Measurements from ENCODE around the gene PKIG.

PKIG gene

GRCh38 chr20:44606725-44607441, 24.5 kb downstream of the PKIG start:
- H3K9me3 ChIP-seq (ENCODE audit: control insufficient read depth in 2 of 2, low read length in 2 of 2): no peaks in the 10 kb centered on the region
- H3K4me1 ChIP-seq (ENCODE audit: control insufficient read depth, insufficient read depth, low read length): peaks cover 23% of the 10 kb centered on the region
- no peak overlapping the region for H3K4me3 ChIP-seq (ENCODE audit: low read length in 2 of 2)
- no peaks in the 10 kb centered on the region for H3K36me3 ChIP-seq (ENCODE audit: control insufficient read depth in 2 of 2, insufficient read depth in 2 of 2, low read length in 2 of 2)
- no peaks in the 10 kb centered on the region for H3K27me3 ChIP-seq (ENCODE audit: control insufficient read depth in 1 of 2, insufficient read depth in 2 of 2, low read length in 2 of 2)
- H3K9ac ChIP-seq (ENCODE audit: low read length in 2 of 2): no peak overlapping the region
- no peak overlapping the region for H3K27ac ChIP-seq (ENCODE audit: low read length)

GRCh38 chr20:44609006-44609515, 26.7 kb downstream of the PKIG start:
- Histone ChIP-seq H3K9me3 (ENCODE audit: control insufficient read depth in 2 of 2, low read length in 2 of 2) (no peaks in the 10 kb centered on the region), H3K4me1 (ENCODE audit: control insufficient read depth, insufficient read depth, low read length) (peaks cover 15% of the 10 kb centered on the region), H3K4me3 (ENCODE audit: low read length in 2 of 2) (peak overlapping the region; percentile 57 to 68), H3K9ac (ENCODE audit: low read length in 2 of 2) (peak overlapping the region; percentile 50 to 68), H3K36me3 (ENCODE audit: control insufficient read depth in 2 of 2, insufficient read depth in 2 of 2, low read length in 2 of 2) (peaks cover 3 to 4% of the 10 kb centered on the region in 2 donors), H3K27me3 (ENCODE audit: control insufficient read depth in 1 of 2, insufficient read depth in 2 of 2, low read length in 2 of 2) (no peaks in the 10 kb centered on the region), H3K27ac (ENCODE audit: low read length) (peak overlapping the region; percentile 82)

- Histone ChIP-seq H3K27ac (ENCODE audit: low read length) (peak overlapping the region; percentile 82), H3K27me3 (ENCODE audit: control insufficient read depth in 1 of 2, insufficient read depth in 2 of 2, low read length in 2 of 2) (no peaks in the 10 kb centered on the region), H3K9ac (ENCODE audit: low read length in 2 of 2) (peak overlapping the region; percentile 50 to 68), H3K9me3 (ENCODE audit: control insufficient read depth in 2 of 2, low read length in 2 of 2) (no peaks in the 10 kb centered on the region), H3K4me1 (ENCODE audit: control insufficient read depth, insufficient read depth, low read length) (peaks cover 21% of the 10 kb centered on the region), H3K36me3 (ENCODE audit: control insufficient read depth in 2 of 2, insufficient read depth in 2 of 2, low read length in 2 of 2) (peaks cover 3 to 6% of the 10 kb centered on the region in 2 donors), H3K4me3 (ENCODE audit: low read length in 2 of 2) (peak overlapping the region; percentile 57 to 68)
These were observed 27.3 kb downstream of the PKIG start for GRCh38 chr20:44609516-44610312.

- Histone ChIP-seq H3K36me3 (ENCODE audit: control insufficient read depth in 2 of 2, insufficient read depth in 2 of 2, low read length in 2 of 2) (peaks cover 3 to 7% of the 10 kb centered on the region in 2 donors), H3K4me1 (ENCODE audit: control insufficient read depth, insufficient read depth, low read length) (peaks cover 28% of the 10 kb centered on the region), H3K27ac (ENCODE audit: low read length) (peak overlapping the region; percentile 82), H3K27me3 (ENCODE audit: control insufficient read depth in 1 of 2, insufficient read depth in 2 of 2, low read length in 2 of 2) (no peaks in the 10 kb centered on the region), H3K4me3 (ENCODE audit: low read length in 2 of 2) (peak overlapping the region in 1 of 2 donors; percentile 68), H3K9me3 (ENCODE audit: control insufficient read depth in 2 of 2, low read length in 2 of 2) (no peaks in the 10 kb centered on the region), H3K9ac (ENCODE audit: low read length in 2 of 2) (peak overlapping the region in 1 of 2 donors; percentile 68)
These were observed 28.1 kb downstream of the PKIG start for GRCh38 chr20:44610313-44610962.

DNA sequence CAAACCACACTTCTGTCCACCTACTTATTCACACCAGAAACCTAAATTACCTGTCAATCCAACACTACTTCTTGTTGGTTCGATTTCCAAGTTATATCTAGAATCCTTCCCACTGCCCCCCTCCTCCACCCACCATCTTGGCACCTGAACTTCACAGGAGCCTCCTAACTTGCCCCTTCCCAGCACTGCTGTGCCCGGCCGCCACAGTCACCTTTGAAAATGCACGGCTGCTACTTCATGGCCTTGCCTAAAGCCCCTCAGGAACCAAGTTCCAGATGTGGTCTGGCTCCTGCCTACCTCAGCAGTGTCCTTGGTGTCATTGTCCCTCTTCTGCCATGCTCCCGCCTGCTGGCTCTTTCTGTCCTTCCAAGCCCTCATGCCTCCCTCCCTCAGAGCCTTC, 31.2 kb downstream of the PKIG start:
- H3K4me1 ChIP-seq (ENCODE audit: control insufficient read depth, insufficient read depth, low read length): peaks cover 50% of the 10 kb centered on the region
- no peak overlapping the region for H3K9ac ChIP-seq (ENCODE audit: low read length in 2 of 2)
- no peaks in the 10 kb centered on the region for H3K9me3 ChIP-seq (ENCODE audit: control insufficient read depth in 2 of 2, low read length in 2 of 2)
- H3K36me3 ChIP-seq (ENCODE audit: control insufficient read depth in 2 of 2, insufficient read depth in 2 of 2, low read length in 2 of 2): peaks cover 24 to 35% of the 10 kb centered on the region in 2 donors
- H3K27me3 ChIP-seq (ENCODE audit: control insufficient read depth in 1 of 2, insufficient read depth in 2 of 2, low read length in 2 of 2): no peaks in the 10 kb centered on the region
- H3K27ac ChIP-seq (ENCODE audit: low read length): peak overlapping the region; percentile 60
- H3K4me3 ChIP-seq (ENCODE audit: low read length in 2 of 2): no peak overlapping the region

GRCh38 chr20:44614525-44614924, 32.1 kb downstream of the PKIG start:
- Histone ChIP-seq H3K9me3 (ENCODE audit: control insufficient read depth in 2 of 2, low read length in 2 of 2) (no peaks in the 10 kb centered on the region), H3K4me1 (ENCODE audit: control insufficient read depth, insufficient read depth, low read length) (peaks cover 43% of the 10 kb centered on the region), H3K4me3 (ENCODE audit: low read length in 2 of 2) (peak overlapping the region in 1 of 2 donors; percentile 15), H3K27ac (ENCODE audit: low read length) (peak overlapping the region; percentile 60), H3K27me3 (ENCODE audit: control insufficient read depth in 1 of 2, insufficient read depth in 2 of 2, low read length in 2 of 2) (no peaks in the 10 kb centered on the region), H3K36me3 (ENCODE audit: control insufficient read depth in 2 of 2, insufficient read depth in 2 of 2, low read length in 2 of 2) (peaks cover 27 to 44% of the 10 kb centered on the region in 2 donors), H3K9ac (ENCODE audit: low read length in 2 of 2) (no peak overlapping the region)

GRCh38 chr20:44615169-44615791, 32.9 kb downstream of the PKIG start:
- no peak overlapping the region for H3K4me3 ChIP-seq (ENCODE audit: low read length in 2 of 2)
- peaks cover 33 to 52% of the 10 kb centered on the region in 2 donors for H3K36me3 ChIP-seq (ENCODE audit: control insufficient read depth in 2 of 2, insufficient read depth in 2 of 2, low read length in 2 of 2)
- H3K9me3 ChIP-seq (ENCODE audit: control insufficient read depth in 2 of 2, low read length in 2 of 2): no peaks in the 10 kb centered on the region
- peak overlapping the region; percentile 8 to 51 for H3K9ac ChIP-seq (ENCODE audit: low read length in 2 of 2)
- peak overlapping the region; percentile 60 for H3K27ac ChIP-seq (ENCODE audit: low read length)
- H3K4me1 ChIP-seq (ENCODE audit: control insufficient read depth, insufficient read depth, low read length): peaks cover 35% of the 10 kb centered on the region
- H3K27me3 ChIP-seq (ENCODE audit: control insufficient read depth in 1 of 2, insufficient read depth in 2 of 2, low read length in 2 of 2): no peaks in the 10 kb centered on the region

DNA sequence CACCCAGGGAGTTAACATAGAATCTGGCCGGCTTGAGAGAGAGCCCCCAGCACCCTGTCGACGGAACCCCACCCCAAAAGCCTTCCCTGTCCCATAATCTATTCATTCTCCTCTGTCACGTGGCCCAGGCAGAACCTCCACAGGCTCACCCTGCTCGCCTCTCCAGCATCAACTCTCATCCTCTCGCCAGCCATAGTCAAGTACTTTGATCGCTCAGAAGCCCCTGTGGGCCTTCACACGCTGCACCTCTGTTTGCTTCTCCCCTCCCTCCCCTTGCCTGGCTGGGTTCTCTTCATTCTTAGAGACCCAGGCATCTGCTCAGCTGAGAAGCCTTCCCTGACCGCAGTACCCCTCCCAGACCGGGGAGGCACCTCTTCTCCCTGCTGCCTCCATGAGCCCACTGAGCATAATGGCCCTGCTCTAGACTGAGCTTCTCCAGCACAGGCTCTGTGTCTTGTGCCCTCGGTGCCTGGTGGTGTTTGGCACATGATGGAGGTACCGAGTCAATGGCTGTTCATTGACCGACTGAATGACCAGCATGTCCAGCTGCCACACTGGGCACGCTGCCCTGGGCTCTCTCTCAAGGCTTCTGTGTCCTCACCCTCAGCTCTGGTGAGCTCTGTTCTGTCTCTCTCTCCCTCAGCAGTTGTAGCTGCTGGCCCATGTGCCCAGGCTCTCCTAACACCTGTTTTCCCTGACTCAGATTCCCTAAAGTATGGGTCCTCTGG, 33.7 kb downstream of the PKIG start:
- Histone ChIP-seq H3K9ac (ENCODE audit: low read length in 2 of 2) (peak overlapping the region in 1 of 2 donors; percentile 29), H3K4me1 (ENCODE audit: control insufficient read depth, insufficient read depth, low read length) (peaks cover 34% of the 10 kb centered on the region), H3K4me3 (ENCODE audit: low read length in 2 of 2) (no peak overlapping the region), H3K36me3 (ENCODE audit: control insufficient read depth in 2 of 2, insufficient read depth in 2 of 2, low read length in 2 of 2) (peaks cover 37 to 58% of the 10 kb centered on the region in 2 donors), H3K27me3 (ENCODE audit: control insufficient read depth in 1 of 2, insufficient read depth in 2 of 2, low read length in 2 of 2) (no peaks in the 10 kb centered on the region), H3K9me3 (ENCODE audit: control insufficient read depth in 2 of 2, low read length in 2 of 2) (no peaks in the 10 kb centered on the region), H3K27ac (ENCODE audit: low read length) (peak overlapping the region; percentile 60)

GRCh38 chr20:44616604-44616964, 34.2 kb downstream of the PKIG start:
- peak overlapping the region; percentile 60 for H3K27ac ChIP-seq (ENCODE audit: low read length)
- peak overlapping the region in 1 of 2 donors; percentile 29 for H3K9ac ChIP-seq (ENCODE audit: low read length in 2 of 2)

More at GRCh38 chr20:44616604-44616964, 34.2 kb downstream of the PKIG start:
- peaks cover 34% of the 10 kb centered on the region for H3K4me1 ChIP-seq (ENCODE audit: control insufficient read depth, insufficient read depth, low read length)
- H3K4me3 ChIP-seq (ENCODE audit: low read length in 2 of 2): no peak overlapping the region
- H3K27me3 ChIP-seq (ENCODE audit: control insufficient read depth in 1 of 2, insufficient read depth in 2 of 2, low read length in 2 of 2): no peaks in the 10 kb centered on the region
- H3K36me3 ChIP-seq (ENCODE audit: control insufficient read depth in 2 of 2, insufficient read depth in 2 of 2, low read length in 2 of 2): peaks cover 37 to 59% of the 10 kb centered on the region in 2 donors
- H3K9me3 ChIP-seq (ENCODE audit: control insufficient read depth in 2 of 2, low read length in 2 of 2): no peaks in the 10 kb centered on the region
